Activated CD4-positive, alpha-beta T cell treated with anti-CD3 and anti-CD28 coated beads, Interleukin-2, amount 10 ng/mL, durations not matched to agents 24 days and 14 days (primary cell): ENCODE results near the gene MAP3K21. TPM values are rescaled to one million over a fixed set of nuclear protein-coding genes. Genes with fewer than 3 reads are reported as not detected.

ENCODE experiments used
- DNase-seq: peaks from one replicate; pipeline ENCODE4 v3.0.0; 2022
- H3K27ac Mint-ChIP-seq: one replicate; pipeline ENCODE4 v1.8.0; 2022; ENCODE audit warnings: mild to moderate bottlenecking, mixed read lengths
- H3K27me3 Mint-ChIP-seq: one replicate; pipeline ENCODE4 v1.8.0; 2022; ENCODE audit warnings: mixed read lengths
- H3K36me3 Mint-ChIP-seq: one replicate; pipeline ENCODE4 v1.8.0; 2022; ENCODE audit warnings: low read depth, mild to moderate bottlenecking, mixed read lengths
- H3K4me1 Mint-ChIP-seq: one replicate; pipeline ENCODE4 v1.8.0; 2021; ENCODE audit warnings: mixed read lengths
- H3K4me3 Mint-ChIP-seq: one replicate; pipeline ENCODE4 v1.8.0; 2022; ENCODE audit warnings: mild to moderate bottlenecking, moderate library complexity, mixed read lengths
- H3K9me3 Mint-ChIP-seq: one replicate; pipeline ENCODE4 v1.8.0; 2021; ENCODE audit warnings: mixed read lengths
- intact Hi-C: fragments of 100-400 bp; cut with micrococcal nuclease; formaldehyde crosslinking; loops from one replicate; pipeline ENCODE4 v1.15.1; 2023
- total RNA-seq: library from RNA; stranded (reverse); gene quantifications from 2 replicates; pipeline ENCODE4 v1.2.3, GENCODE V29; 2022

Gene MAP3K21
- total RNA-seq, 1 donor from 2014 or later: 1.5 TPM

GRCh38 chr1:233432916-233433315 lies 105.4 kb downstream of the MAP3K21 start:
- H3K27ac Mint-ChIP-seq: no peak overlapping the region
- intact Hi-C loops: no loop called here

GRCh38 chr1:233433436-233434210 lies 106.1 kb downstream of the MAP3K21 start:
- intact Hi-C loops: no loop called here
- Mint-ChIP-seq H3K9me3 (no peaks in the 10 kb centered on the region), H3K36me3 (no peaks in the 10 kb centered on the region), H3K4me3 (no peak overlapping the region), H3K27ac (no peak overlapping the region), H3K4me1 (no peaks in the 10 kb centered on the region), H3K27me3 (peaks cover 20% of the 10 kb centered on the region)
- DNase-seq: no peak

More at GRCh38 chr1:233432916-233433315, 105.4 kb downstream of the MAP3K21 start:
- Mint-ChIP-seq H3K4me3 (no peak overlapping the region), H3K27me3 (peaks cover 21% of the 10 kb centered on the region), H3K36me3 (no peaks in the 10 kb centered on the region), H3K9me3 (no peaks in the 10 kb centered on the region), H3K4me1 (no peaks in the 10 kb centered on the region)
- no peak for DNase-seq

Other genes starting within 250 kb of the MAP3K21 start
- gene PCNX2, start 32.0 kb upstream of the MAP3K21 start, total RNA-seq: 25.0 and 29.5 TPM in 2 replicates